ENCODE data around the gene CFH.
"Not testable (repeated sequence)": the region's sequence is repeated elsewhere in the genome, so short reads cannot be mapped to it uniquely, and the experiment has no call there.

The CFH gene

DNA sequence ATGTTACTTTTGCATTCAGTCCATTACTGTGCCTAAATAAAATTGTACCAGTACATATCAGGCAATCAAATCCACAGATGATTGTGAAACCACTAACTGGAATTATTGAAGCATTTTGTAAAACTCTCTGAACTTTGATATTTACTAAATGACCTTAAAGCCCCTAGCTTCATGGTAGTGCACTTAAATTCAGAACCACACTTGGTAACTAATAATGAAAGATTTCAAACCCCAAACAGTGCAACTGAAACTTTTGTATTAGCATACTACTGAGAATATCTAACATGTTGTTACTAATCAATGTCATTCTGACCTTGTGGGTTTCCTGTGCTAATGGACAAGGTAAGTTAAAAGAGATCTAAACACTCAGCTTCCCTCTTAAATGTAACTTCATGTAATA, 122.8 kb downstream of the CFH start, which contains the start of gene CFHR3:
Gene CFHR3 (plus strand): TSS at position 238 of the 400 bp plus-strand sequence. CDS start 47 bp downstream, at position 285.
- H3K36me3 ChIP-seq: no peaks in the 10 kb centered on the region
- no peak within 1 kb of the TSS for H3K4me3 ChIP-seq (ENCODE audit: low read depth, low read length)
- no peaks in the 10 kb centered on the region for H3K27me3 ChIP-seq
- no peaks in the 10 kb centered on the region for H3K4me1 ChIP-seq
- no peak for TF ChIP-seq CTCF (IDR thresholded peaks at IDR 0.05; ENCODE audit: low read depth, low read length)
- DNase-seq: no peak
- H3K9me3 ChIP-seq: no peaks in the 10 kb centered on the region

DNA sequence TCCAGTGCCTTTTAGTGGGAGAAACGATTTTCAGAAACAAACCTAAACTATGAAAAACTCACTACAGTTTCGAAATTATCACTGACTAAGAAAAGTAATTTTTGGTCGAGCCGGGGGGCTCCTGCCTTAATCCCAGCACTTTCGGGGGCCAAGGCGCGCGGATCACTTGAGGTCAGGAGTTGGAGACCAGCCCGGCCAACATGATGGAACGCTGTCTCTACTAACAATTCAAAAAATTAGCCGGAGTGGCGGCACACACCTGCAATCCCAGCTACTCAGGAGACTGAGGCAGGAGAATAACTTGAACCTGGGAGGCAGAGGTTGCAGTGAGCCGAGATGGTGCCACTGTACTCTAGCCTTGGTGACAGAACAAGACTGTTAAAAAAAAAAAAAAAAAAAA, 125.8 kb downstream of the CFH start:
- H3K27me3 ChIP-seq: no peaks in the 10 kb centered on the region
- no peak for TF ChIP-seq CTCF (IDR thresholded peaks at IDR 0.05; ENCODE audit: low read depth, low read length)
- H3K36me3 ChIP-seq: no peaks in the 10 kb centered on the region
- no peaks in the 10 kb centered on the region for H3K9me3 ChIP-seq
- no peak overlapping the region for H3K4me3 ChIP-seq (ENCODE audit: low read depth, low read length)
- no peak for DNase-seq
- H3K4me1 ChIP-seq: no peaks in the 10 kb centered on the region

- H3K27me3 ChIP-seq: no peaks in the 10 kb centered on the region
- no peaks in the 10 kb centered on the region for H3K36me3 ChIP-seq
- DNase-seq: no peak
- H3K4me1 ChIP-seq: no peaks in the 10 kb centered on the region
- H3K4me3 ChIP-seq (ENCODE audit: low read depth, low read length): no peak overlapping the region
- no peak for TF ChIP-seq CTCF (IDR thresholded peaks at IDR 0.05; ENCODE audit: low read depth, low read length)
- no peaks in the 10 kb centered on the region for H3K9me3 ChIP-seq
Measured at GRCh38 chr1:196779093-196779492, 127.2 kb downstream of the CFH start.

DNA sequence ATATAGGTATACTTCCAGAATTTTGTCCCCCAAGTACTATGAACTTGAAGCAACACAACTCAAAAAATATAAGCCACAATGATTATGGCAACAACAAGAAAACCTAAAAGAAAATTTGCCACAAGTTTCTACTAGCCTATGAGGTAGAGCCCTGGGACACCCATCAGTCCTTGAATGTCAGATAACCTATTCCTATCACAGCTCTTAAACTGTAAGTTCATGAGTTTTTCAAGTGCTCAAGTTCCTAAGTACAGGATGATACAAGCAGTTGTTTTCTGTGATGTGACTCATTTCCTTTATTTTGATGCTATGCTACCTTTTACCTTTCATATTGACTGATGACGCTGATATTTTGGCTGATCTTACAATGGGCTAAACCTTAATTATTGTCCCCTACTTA, 139.4 kb downstream of the CFH start:
- not testable (repeated sequence) for DNase-seq; H3K4me1 ChIP-seq; H3K4me3 ChIP-seq (ENCODE audit: low read depth, low read length); H3K36me3 ChIP-seq; H3K27me3 ChIP-seq; H3K9me3 ChIP-seq

DNA sequence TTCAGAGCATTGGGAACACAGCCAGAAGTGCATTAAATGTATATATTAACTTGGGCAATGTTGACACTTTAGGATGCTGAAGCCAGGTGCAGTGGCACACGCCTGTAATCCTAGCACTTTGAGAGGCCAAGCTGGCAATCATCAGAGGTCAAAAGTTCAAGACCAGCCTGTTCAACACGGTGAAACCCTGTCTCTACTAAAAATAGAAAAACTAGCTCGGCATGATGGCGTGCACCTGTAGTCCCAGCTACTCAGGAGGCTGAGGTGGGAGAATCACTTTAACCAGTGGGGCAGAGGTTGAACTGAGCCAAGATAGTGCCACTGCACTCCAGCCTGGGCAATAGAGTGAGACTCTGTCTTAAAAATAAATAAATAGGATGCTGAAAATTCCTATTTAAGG, 142.3 kb downstream of the CFH start:
- DNase-seq; H3K4me1 ChIP-seq; H3K36me3 ChIP-seq; H3K27me3 ChIP-seq; H3K4me3 ChIP-seq (ENCODE audit: low read depth, low read length); H3K9me3 ChIP-seq: not testable (repeated sequence)

All from BE2C (cell line).